Mesendoderm (in vitro differentiated cells): ENCODE measurements around the gene UBE2J2.

Source experiments
- DNase-seq: peaks from one replicate; pipeline ENCODE4 v3.0.0; 2013
- H2AK5ac ChIP-seq: 2 replicates; pipeline ENCODE4 v1.6.1; 2013; ENCODE audit warnings: low read length, inconsistent platforms
- H2BK120ac ChIP-seq: 2 replicates; pipeline ENCODE4 v1.6.1; 2013; ENCODE audit warnings: low read depth, mild to moderate bottlenecking, low read length, moderate library complexity, mixed read lengths
- H2BK15ac ChIP-seq: replicated peaks from 2 replicates; pipeline ENCODE4 v1.6.1; 2013; ENCODE audit warnings: low read depth, mild to moderate bottlenecking, moderate library complexity
- H2BK5ac ChIP-seq: 2 replicates; pipeline ENCODE4 v1.6.1; 2013; ENCODE audit warnings: low read length, inconsistent platforms
- H3K18ac ChIP-seq: 2 replicates; pipeline ENCODE4 v1.6.1; 2013; ENCODE audit warnings: mild to moderate bottlenecking, low read length, mixed read lengths
- H3K23ac ChIP-seq: one replicate; pipeline ENCODE4 v1.6.1; 2013; ENCODE audit warnings: low read length
- H3K27ac ChIP-seq: 2 replicates; pipeline ENCODE4 v1.5.1; 2013; ENCODE audit warnings: low read depth, mild to moderate bottlenecking, inconsistent platforms, low read length, moderate library complexity
- H3K27me3 ChIP-seq: 2 replicates; pipeline ENCODE4 v1.6.1; 2013; ENCODE audit warnings: low read length, control low read depth, mild to moderate bottlenecking, inconsistent platforms; ENCODE audit not compliant: insufficient read depth, poor library complexity
- H3K36me3 ChIP-seq: 2 replicates; pipeline ENCODE4 v1.6.1; 2013; ENCODE audit warnings: low read length, inconsistent platforms; ENCODE audit not compliant: control insufficient read depth, insufficient read depth
- H3K4ac ChIP-seq: one replicate; pipeline ENCODE4 v1.6.1; 2013; ENCODE audit warnings: low read depth, mild to moderate bottlenecking, low read length, moderate library complexity
- H3K4me1 ChIP-seq: 2 replicates; pipeline ENCODE4 v1.6.1; 2013; ENCODE audit warnings: low read depth, low read length, inconsistent platforms; ENCODE audit not compliant: control insufficient read depth
- H3K4me2 ChIP-seq: 2 replicates; pipeline ENCODE4 v1.6.1; 2013; ENCODE audit warnings: low read length
- H3K4me3 ChIP-seq: 2 replicates; pipeline ENCODE4 v1.5.1; 2013; ENCODE audit warnings: mild to moderate bottlenecking, low read length
- H3K56ac ChIP-seq: one replicate; pipeline ENCODE4 v1.6.1; 2013; ENCODE audit warnings: low read length
- H3K79me1 ChIP-seq: 2 replicates; pipeline ENCODE4 v1.6.1; 2013; ENCODE audit warnings: low read length, inconsistent platforms
- H3K79me2 ChIP-seq: 2 replicates; pipeline ENCODE4 v1.6.1; 2013; ENCODE audit warnings: mild to moderate bottlenecking, low read length; ENCODE audit not compliant: control insufficient read depth, insufficient read depth
- H3K9ac ChIP-seq: 2 replicates; pipeline ENCODE4 v1.6.1; 2013; ENCODE audit warnings: low read length, inconsistent platforms
- H4K5ac ChIP-seq: one replicate; pipeline ENCODE4 v1.6.1; 2013; ENCODE audit warnings: low read length
- H4K8ac ChIP-seq: one replicate; pipeline ENCODE4 v1.6.1; 2013; ENCODE audit warnings: low read depth, mild to moderate bottlenecking, control low read depth, low read length, moderate library complexity
- WGBS: extraction: QIAGEN DNeasy Blood & Tissue Kit; methylation state at CpG from one replicate; pipeline ENCODE4 v1.1.7; 2013; ENCODE audit warnings: low lambda C conversion rate, missing lambda C conversion rate; ENCODE audit not compliant: insufficient coverage; ENCODE audit errors: extremely low coverage; 5-methylcytosine and 5-hydroxymethylcytosine counted together
- small RNA-seq: library from polyadenylated mRNA; stranded (forward); fragments of <200 nt; extraction: miRNeasy Mini kit (QIAGEN cat#:217004); gene quantifications from one replicate; pipeline ENCODE3, GENCODE V24; 2013; ENCODE audit not compliant: insufficient read depth

Gene UBE2J2

DNA sequence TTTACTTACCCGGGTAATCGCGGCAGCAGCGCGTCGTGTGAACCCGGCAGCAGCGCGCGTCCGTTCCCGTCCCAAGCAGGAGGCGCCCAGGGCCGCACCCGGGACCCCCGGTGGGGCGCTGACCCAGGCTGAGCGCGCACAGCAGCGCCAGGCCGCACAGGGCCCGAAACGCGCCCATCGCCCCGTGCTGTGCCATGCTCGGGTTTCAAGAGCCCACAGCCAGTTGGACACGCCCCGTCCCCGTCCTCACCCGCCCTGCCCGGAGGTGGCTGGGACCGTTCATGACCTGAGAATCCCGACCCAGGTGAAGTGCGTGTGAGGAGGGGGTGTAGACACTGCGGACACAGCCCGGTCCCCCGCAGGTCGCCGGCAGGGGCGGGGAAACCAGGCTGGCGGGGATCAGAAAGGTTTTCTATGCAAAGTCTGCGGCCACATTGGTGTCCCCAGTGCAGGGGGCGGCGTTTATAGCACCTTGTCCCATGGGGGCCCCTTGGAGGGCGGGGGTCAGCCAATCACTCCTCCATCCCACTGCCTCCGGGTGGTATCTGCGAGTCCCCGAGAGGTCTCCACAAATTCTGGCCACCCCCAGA is 67.2 kb downstream of the UBE2J2 start, which contains the start of gene TNFRSF18:
TNFRSF18 (minus strand) TSS at position 217 of the 590 bp plus-strand sequence; CDS start at position 196, 21 bp downstream.
- Histone ChIP-seq H4K5ac (no peak within 1 kb of the TSS), H2AK5ac (no peak within 1 kb of the TSS), H3K9ac (peak within 1 kb of the TSS; percentile 54), H3K18ac (no peak within 1 kb of the TSS), H3K4me1 (no peaks in the 10 kb centered on the region), H3K36me3 (no peaks in the 10 kb centered on the region), H3K4me3 (no peak within 1 kb of the TSS), H3K4me2 (peak within 1 kb of the TSS; percentile 38), H3K23ac (no peak within 1 kb of the TSS), H3K56ac (peak within 1 kb of the TSS; percentile 67), H2BK120ac (no peak within 1 kb of the TSS), H3K27me3 (no peaks in the 10 kb centered on the region), H2BK5ac (no peak within 1 kb of the TSS), H3K4ac (no peak within 1 kb of the TSS), H3K79me2 (no peaks in the 10 kb centered on the region), H2BK15ac (no peak within 1 kb of the TSS), H3K79me1 (no peaks in the 10 kb centered on the region), H4K8ac (no peak within 1 kb of the TSS), H3K27ac (no peak within 1 kb of the TSS)
- DNase-seq, result peak; percentile 30
- WGBS, result no CpG with 5 or more reads among the region's 49 CpGs

DNA sequence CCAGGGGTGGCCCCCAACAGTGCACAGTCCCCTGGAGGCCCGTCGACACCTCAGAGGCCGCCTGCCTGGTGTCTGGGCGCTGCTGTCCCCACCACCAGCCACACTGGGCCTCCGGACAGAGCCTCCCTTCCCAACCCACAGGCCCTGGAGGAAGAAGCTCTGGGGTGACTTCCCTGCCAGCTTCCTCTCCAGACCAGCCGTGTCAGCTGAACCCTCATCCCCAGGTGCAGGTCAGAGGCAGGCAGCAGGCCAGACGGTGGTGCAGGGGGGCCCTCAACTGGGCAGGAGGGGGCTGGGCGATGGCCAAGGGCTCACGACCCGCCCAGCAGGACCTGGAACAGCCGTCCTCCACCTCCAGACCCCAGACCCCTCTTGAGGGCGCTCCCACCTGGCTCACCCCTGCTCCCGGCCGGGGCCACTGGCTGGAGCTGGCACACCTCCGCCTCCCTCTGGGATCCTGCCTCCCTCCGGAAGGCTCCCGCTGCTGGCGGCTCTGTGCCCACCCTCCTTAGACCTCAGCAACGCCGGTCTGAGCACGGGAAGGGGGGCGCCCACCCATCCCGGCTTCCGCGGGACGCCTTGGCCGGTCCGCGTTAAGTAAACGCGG is 67.8 kb downstream of the UBE2J2 start:
- H2BK5ac ChIP-seq, result no peak overlapping the region
- no peak overlapping the region for H3K27ac ChIP-seq
- no peaks in the 10 kb centered on the region for H3K79me2 ChIP-seq
- H3K4me2 ChIP-seq, result peak overlapping the region; percentile 38
- no peaks in the 10 kb centered on the region for H3K4me1 ChIP-seq
- H3K18ac ChIP-seq, result no peak overlapping the region
- peak overlapping the region; percentile 54 for H3K9ac ChIP-seq
- H2AK5ac ChIP-seq, result no peak overlapping the region
- no peak overlapping the region for H3K4ac ChIP-seq
- H3K4me3 ChIP-seq, result no peak overlapping the region
- no CpG with 5 or more reads among the region's 31 CpGs for WGBS
- no peak for DNase-seq
- H2BK120ac ChIP-seq, result no peak overlapping the region
- H3K56ac ChIP-seq, result peak overlapping the region; percentile 67
- H3K36me3 ChIP-seq, result no peaks in the 10 kb centered on the region
- H2BK15ac ChIP-seq, result no peak overlapping the region
- no peak overlapping the region for H3K23ac ChIP-seq
- H3K79me1 ChIP-seq, result no peaks in the 10 kb centered on the region
- no peaks in the 10 kb centered on the region for H3K27me3 ChIP-seq
- no peak overlapping the region for H4K8ac ChIP-seq
- H4K5ac ChIP-seq, result no peak overlapping the region

- no peak for DNase-seq
- no peak overlapping the region for H2BK5ac ChIP-seq
- H3K79me1 ChIP-seq, result no peaks in the 10 kb centered on the region
- no peak overlapping the region for H2BK15ac ChIP-seq
- no peaks in the 10 kb centered on the region for H3K36me3 ChIP-seq
- H2AK5ac ChIP-seq, result no peak overlapping the region
- H2BK120ac ChIP-seq, result no peak overlapping the region
- no peak overlapping the region for H3K9ac ChIP-seq
- H3K23ac ChIP-seq, result no peak overlapping the region
- H3K18ac ChIP-seq, result no peak overlapping the region
- no peak overlapping the region for H4K8ac ChIP-seq
- H3K79me2 ChIP-seq, result no peaks in the 10 kb centered on the region
- H3K4me3 ChIP-seq, result no peak overlapping the region
- no CpG with 5 or more reads among the region's 19 CpGs for WGBS
- H3K27ac ChIP-seq, result no peak overlapping the region
- no peak overlapping the region for H3K4me2 ChIP-seq
- no peak overlapping the region for H3K4ac ChIP-seq
- H4K5ac ChIP-seq, result no peak overlapping the region
- no peaks in the 10 kb centered on the region for H3K4me1 ChIP-seq
- H3K27me3 ChIP-seq, result no peaks in the 10 kb centered on the region
- H3K56ac ChIP-seq, result no peak overlapping the region
Observed at GRCh38 chr1:1204998-1205768, 68.5 kb downstream of the UBE2J2 start.

DNA sequence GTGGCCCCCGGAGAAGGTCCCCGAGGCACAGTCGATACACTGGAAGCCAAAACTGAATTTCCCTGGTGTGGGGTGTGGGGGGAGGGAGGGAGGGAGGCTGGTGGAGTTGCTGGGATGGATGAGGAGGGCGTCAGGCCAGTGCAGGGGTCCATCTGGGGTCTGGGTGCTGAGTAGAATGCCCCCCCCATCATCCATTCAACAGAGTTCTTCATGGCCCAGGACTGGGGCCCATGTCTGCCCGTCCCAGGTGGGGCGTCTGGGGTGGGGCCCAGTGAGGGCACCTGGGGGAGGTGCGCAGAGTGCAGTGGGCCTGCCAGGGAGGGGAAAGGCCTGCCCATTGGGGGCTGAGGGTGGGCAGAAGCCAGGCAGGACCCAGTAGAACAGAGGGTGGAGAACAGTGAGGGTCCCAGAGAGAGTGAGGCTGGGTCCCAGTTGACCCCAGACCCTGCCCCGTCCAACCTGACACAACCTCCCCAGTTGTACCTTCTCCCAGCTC is 69.2 kb downstream of the UBE2J2 start:
- H3K27ac ChIP-seq, result no peak overlapping the region
- H3K4me2 ChIP-seq, result no peak overlapping the region
- no peak overlapping the region for H4K5ac ChIP-seq
- H3K18ac ChIP-seq, result no peak overlapping the region
- no peaks in the 10 kb centered on the region for H3K36me3 ChIP-seq
- H3K79me1 ChIP-seq, result no peaks in the 10 kb centered on the region
- H3K79me2 ChIP-seq, result no peaks in the 10 kb centered on the region
- no peak overlapping the region for H3K56ac ChIP-seq
- no CpG with 5 or more reads among the region's 8 CpGs for WGBS
- H4K8ac ChIP-seq, result no peak overlapping the region
- no peak overlapping the region for H3K9ac ChIP-seq
- H3K4me3 ChIP-seq, result no peak overlapping the region
- no peaks in the 10 kb centered on the region for H3K27me3 ChIP-seq
- no peak overlapping the region for H2BK120ac ChIP-seq
- H3K23ac ChIP-seq, result no peak overlapping the region
- H2AK5ac ChIP-seq, result no peak overlapping the region
- DNase-seq, result no peak
- H2BK5ac ChIP-seq, result no peak overlapping the region
- H3K4me1 ChIP-seq, result no peaks in the 10 kb centered on the region
- H3K4ac ChIP-seq, result no peak overlapping the region
- no peak overlapping the region for H2BK15ac ChIP-seq

Small RNAs within 50 kb of the gene (small RNA-seq; reads per million reads assigned to genes)
- 0.54 reads per million for gene MIR6726
